DOHH2 (cell line): ENCODE results near the gene PTPN5.

ENCODE experiments used
- H3F3A ChIP-seq: fragments of 200-600 bp; sonication (generic), shearing (Covaris generic); 2 replicates; pipeline ENCODE4 v1.6.0; 2016; ENCODE audit warnings: antibody characterized with exemption, mild to moderate bottlenecking; ENCODE audit not compliant: control insufficient read depth, insufficient read depth
- H3K27ac ChIP-seq: fragments of 200-600 bp; sonication (generic); 2 replicates; pipeline ENCODE4 v1.5.1; 2014; ENCODE audit warnings: low read depth, mild to moderate bottlenecking, low read length, moderate library complexity
- H3K27me3 ChIP-seq: fragments of 200-600 bp; sonication (generic); 2 replicates; pipeline ENCODE4 v1.6.1; 2014; ENCODE audit warnings: mild to moderate bottlenecking, low read length, mixed read lengths; ENCODE audit not compliant: control insufficient read depth
- H3K36me3 ChIP-seq: fragments of 200-600 bp; sonication (generic); 2 replicates; pipeline ENCODE4 v1.6.1; 2014; ENCODE audit warnings: mild to moderate bottlenecking, low read length, moderate library complexity, mixed read lengths; ENCODE audit not compliant: control insufficient read depth
- H3K4me1 ChIP-seq: fragments of 200-600 bp; sonication (generic); 2 replicates; pipeline ENCODE4 v1.6.1; 2014; ENCODE audit warnings: mild to moderate bottlenecking, low read length, mixed read lengths; ENCODE audit not compliant: control insufficient read depth
- H3K4me2 ChIP-seq: fragments of 200-600 bp; sonication (generic); 2 replicates; pipeline ENCODE4 v1.6.0; 2014; ENCODE audit warnings: mild to moderate bottlenecking, low read length, moderate library complexity
- H3K4me3 ChIP-seq: fragments of 200-600 bp; sonication (generic); 2 replicates; pipeline ENCODE4 v1.5.1; 2014; ENCODE audit warnings: mild to moderate bottlenecking, low read length, mixed read lengths
- H3K79me2 ChIP-seq: fragments of 200-600 bp; sonication (generic); 2 replicates; pipeline ENCODE4 v1.6.1; 2014; ENCODE audit warnings: mild to moderate bottlenecking, low read length, mixed read lengths; ENCODE audit not compliant: control insufficient read depth
- H3K9me2 ChIP-seq: fragments of 200-600 bp; sonication (generic); replicated peaks from 2 replicates; pipeline ENCODE4 v1.6.1; 2014; ENCODE audit warnings: mild to moderate bottlenecking, low read length, mixed read lengths; ENCODE audit not compliant: control insufficient read depth
- H3K9me3 ChIP-seq: fragments of 200-600 bp; sonication (generic); 2 replicates; pipeline ENCODE4 v1.6.1; 2014; ENCODE audit warnings: antibody characterized with exemption, low read length, mixed read lengths; ENCODE audit not compliant: control insufficient read depth, insufficient read depth
- H4K20me1 ChIP-seq: fragments of 200-600 bp; sonication (generic); 2 replicates; pipeline ENCODE4 v1.6.0; 2014; ENCODE audit warnings: low read depth, mild to moderate bottlenecking, antibody characterized with exemption, low read length, moderate library complexity; ENCODE audit not compliant: control insufficient read depth, insufficient read depth
- CTCF ChIP-seq: fragments of 200-600 bp; sonication (generic); IDR thresholded peaks from one replicate; pipeline ENCODE4 v1.5.1; 2014; ENCODE audit warnings: antibody characterized with exemption, mild to moderate bottlenecking, low read depth, low read length; ENCODE audit not compliant: poor library complexity, severe bottlenecking
- EZH2phosphoT487 ChIP-seq: fragments of 200-600 bp; sonication (generic); IDR thresholded peaks from 2 replicates; pipeline ENCODE4 v1.6.1; 2017; ENCODE audit warnings: borderline replicate concordance, mild to moderate bottlenecking, antibody characterized with exemption, low read length, moderate library complexity, mixed read lengths

PTPN5 gene

DNA sequence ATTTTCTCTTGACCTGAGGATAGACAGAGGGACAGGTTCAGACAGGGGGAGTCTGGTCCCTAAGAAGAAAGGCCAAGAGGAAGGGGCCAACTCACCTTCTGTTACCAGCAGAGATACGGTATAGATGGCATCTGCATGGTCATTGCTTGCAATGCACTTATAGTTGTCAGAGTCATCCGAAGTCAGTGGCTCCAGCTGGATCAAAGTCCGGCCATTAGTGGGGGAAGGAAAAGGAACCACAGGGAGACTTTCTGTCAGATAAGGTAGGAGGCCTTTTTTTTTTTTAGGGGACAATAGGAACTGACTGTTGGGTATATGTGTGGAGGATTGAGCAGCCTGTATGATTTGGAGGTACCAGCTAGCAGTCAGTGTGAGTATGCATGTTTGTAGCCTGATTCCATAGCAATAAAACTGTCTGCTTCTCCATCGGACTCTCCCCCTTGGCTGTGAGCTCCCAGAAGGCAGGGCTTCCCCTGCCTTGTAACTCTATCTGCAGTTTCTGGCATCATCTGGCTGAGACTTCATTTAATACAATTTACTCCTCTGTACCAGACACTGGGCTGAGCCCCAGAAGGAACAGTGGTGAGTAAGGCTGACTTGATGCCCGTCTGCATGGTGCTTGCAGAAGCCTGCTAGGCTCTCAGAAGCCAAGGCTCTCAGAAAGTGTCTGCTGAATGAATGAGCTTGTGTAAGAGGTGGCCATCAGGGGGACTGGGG is 71.3 kb downstream of the PTPN5 start:
- Histone ChIP-seq H3K27ac (no peak overlapping the region), H4K20me1 (no peaks in the 10 kb centered on the region), H3K36me3 (no peaks in the 10 kb centered on the region), H3K4me2 (no peak overlapping the region), H3K27me3 (peaks cover 4% of the 10 kb centered on the region; the same call in 1 of the 2 replicates), H3K4me1 (peaks cover 9% of the 10 kb centered on the region), H3K9me3 (no peaks in the 10 kb centered on the region), H3K9me2 (no peaks in the 10 kb centered on the region), H3K4me3 (no peak overlapping the region), H3F3A (no peaks in the 10 kb centered on the region), H3K79me2 (no peaks in the 10 kb centered on the region)
- no peak for TF ChIP-seq EZH2phosphoT487
- no peak for TF ChIP-seq CTCF

DNA sequence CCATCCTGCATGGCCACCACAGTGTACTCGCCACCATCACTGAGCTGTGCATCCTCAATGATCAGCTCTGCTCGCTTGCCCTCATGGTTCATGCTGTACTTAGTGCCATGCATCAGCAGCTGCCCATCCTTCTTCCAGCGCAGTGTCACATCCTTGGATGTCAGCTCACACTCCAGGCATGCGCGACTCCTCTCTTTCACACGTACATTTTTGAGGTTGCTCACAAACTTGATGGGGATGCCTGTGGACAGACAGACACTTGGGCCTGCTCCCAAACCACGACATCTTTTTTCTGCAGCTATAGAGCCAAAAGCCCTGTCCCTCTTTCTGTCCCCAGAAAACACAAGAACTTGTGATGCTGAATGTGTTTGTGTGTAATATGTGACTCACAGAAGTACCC is 76.1 kb downstream of the PTPN5 start:
- Histone ChIP-seq H3K4me1 (no peaks in the 10 kb centered on the region), H3K9me3 (no peaks in the 10 kb centered on the region), H3F3A (no peaks in the 10 kb centered on the region), H3K27me3 (peaks cover 11% of the 10 kb centered on the region; the same call in 1 of the 2 replicates), H3K4me3 (no peak overlapping the region), H3K9me2 (no peaks in the 10 kb centered on the region), H4K20me1 (no peaks in the 10 kb centered on the region), H3K36me3 (no peaks in the 10 kb centered on the region), H3K4me2 (no peak overlapping the region), H3K27ac (no peak overlapping the region), H3K79me2 (no peaks in the 10 kb centered on the region)
- no peak for TF ChIP-seq EZH2phosphoT487
- TF ChIP-seq CTCF = no peak

DNA sequence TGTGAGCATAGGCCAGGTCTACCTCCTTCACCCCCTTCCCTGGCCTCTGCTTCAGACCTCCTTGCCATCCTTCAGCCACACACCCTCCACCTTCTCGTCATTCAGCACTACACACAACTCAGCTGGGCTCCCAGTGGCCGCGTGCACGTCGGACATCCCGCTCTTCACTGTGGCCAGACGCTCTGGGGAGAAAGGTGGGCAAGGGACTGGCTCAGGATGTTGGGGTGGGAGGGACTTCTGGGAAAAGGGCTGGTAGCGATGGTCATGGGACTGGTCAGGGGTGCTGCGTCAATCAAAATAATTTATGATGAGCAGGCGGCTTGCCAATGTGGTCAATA is 77.2 kb downstream of the PTPN5 start:
- TF ChIP-seq EZH2phosphoT487 (no peak), CTCF (no peak)
- H3K27me3 ChIP-seq = peaks cover 9% of the 10 kb centered on the region; the same call in 1 of the 2 replicates
- H4K20me1 ChIP-seq = no peaks in the 10 kb centered on the region
- H3K9me2 ChIP-seq = no peaks in the 10 kb centered on the region
- H3K36me3 ChIP-seq = no peaks in the 10 kb centered on the region
- H3F3A ChIP-seq = no peaks in the 10 kb centered on the region
- H3K9me3 ChIP-seq = no peaks in the 10 kb centered on the region
- H3K4me1 ChIP-seq = no peaks in the 10 kb centered on the region
- H3K79me2 ChIP-seq = no peaks in the 10 kb centered on the region
- H3K27ac ChIP-seq = no peak overlapping the region
- H3K4me3 ChIP-seq = no peak overlapping the region
- no peak overlapping the region for H3K4me2 ChIP-seq
